PFSK-1 (cell line): ENCODE data around the gene NOL4L.

Experiments used
- FOXP2 ChIP-seq: optimal IDR thresholded peaks from 2 replicates; pipeline ENCODE3; 2011; ENCODE audit warnings: borderline replicate concordance, control low read depth, inconsistent platforms; ENCODE audit not compliant: insufficient read depth; ENCODE audit errors: extremely low read length, extremely low read depth
- POLR2AphosphoS5 ChIP-seq: IDR thresholded peaks from 2 replicates; pipeline ENCODE4 v1.6.1; 2012; ENCODE audit warnings: low read depth, mild to moderate bottlenecking, control low read depth, low read length, moderate library complexity
- REST ChIP-seq, 2 experiments: IDR thresholded peaks; 2 replicates each; pipeline versions ENCODE4 v1.6.1 to v1.8.0; 2011 to 2012; ENCODE audit warnings: low read depth in 2 of 2, low read length in 2 of 2, control low read depth in 1 of 2, inconsistent platforms in 1 of 2, mild to moderate bottlenecking in 1 of 2, moderate library complexity in 1 of 2; ENCODE audit not compliant: insufficient read depth in 1 of 2
- SIN3A ChIP-seq: IDR thresholded peaks from 2 replicates; pipeline ENCODE4 v1.6.1; 2012; ENCODE audit warnings: mild to moderate bottlenecking, low read length, moderate library complexity, borderline replicate concordance; ENCODE audit not compliant: insufficient read depth
- TAF1 ChIP-seq: IDR thresholded peaks from 2 replicates; pipeline ENCODE4 v1.6.1; 2012; ENCODE audit warnings: low read length, control low read depth, borderline replicate concordance; ENCODE audit not compliant: insufficient read depth

Gene NOL4L

GRCh38 chr20:32544260-32544722 is 40.8 kb downstream of the NOL4L start:
- no peak for TF ChIP-seq TAF1

- TF ChIP-seq REST (IDR thresholded peaks at IDR 0.05; ENCODE audit: insufficient read depth in 1 of 2, low read depth in 2 of 2, low read length in 2 of 2) (no peak), POLR2AphosphoS5 (no peak), TAF1 (no peak), SIN3A (no peak), FOXP2 (no peak)
Measured at GRCh38 chr20:32543570-32544259, 41.4 kb downstream of the NOL4L start.

- TF ChIP-seq REST (IDR thresholded peaks at IDR 0.05; ENCODE audit: insufficient read depth in 1 of 2, low read depth in 2 of 2, low read length in 2 of 2) (no peak), TAF1 (no peak), SIN3A (no peak), FOXP2 (no peak), POLR2AphosphoS5 (no peak)
Measured at GRCh38 chr20:32542259-32542615, 42.9 kb downstream of the NOL4L start.

GRCh38 chr20:32541323-32542258 is 43.5 kb downstream of the NOL4L start:
- no peak for TF ChIP-seq REST (IDR thresholded peaks at IDR 0.05; ENCODE audit: insufficient read depth in 1 of 2, low read depth in 2 of 2, low read length in 2 of 2)

GRCh38 chr20:32539817-32540675 is 45.1 kb downstream of the NOL4L start:
- TF ChIP-seq FOXP2, result no peak
- no peak for TF ChIP-seq REST (IDR thresholded peaks at IDR 0.05; ENCODE audit: insufficient read depth in 1 of 2, low read depth in 2 of 2, low read length in 2 of 2)
- no peak for TF ChIP-seq SIN3A
